Ammon's horn (tissue), 1 donor: ENCODE measurements around the gene PPP2R3A.

Experiments
- DNase-seq: peaks from one replicate; pipeline ENCODE4 v3.0.0-alpha.2; 2016; ENCODE audit warnings: low spot score

The PPP2R3A gene

DNA sequence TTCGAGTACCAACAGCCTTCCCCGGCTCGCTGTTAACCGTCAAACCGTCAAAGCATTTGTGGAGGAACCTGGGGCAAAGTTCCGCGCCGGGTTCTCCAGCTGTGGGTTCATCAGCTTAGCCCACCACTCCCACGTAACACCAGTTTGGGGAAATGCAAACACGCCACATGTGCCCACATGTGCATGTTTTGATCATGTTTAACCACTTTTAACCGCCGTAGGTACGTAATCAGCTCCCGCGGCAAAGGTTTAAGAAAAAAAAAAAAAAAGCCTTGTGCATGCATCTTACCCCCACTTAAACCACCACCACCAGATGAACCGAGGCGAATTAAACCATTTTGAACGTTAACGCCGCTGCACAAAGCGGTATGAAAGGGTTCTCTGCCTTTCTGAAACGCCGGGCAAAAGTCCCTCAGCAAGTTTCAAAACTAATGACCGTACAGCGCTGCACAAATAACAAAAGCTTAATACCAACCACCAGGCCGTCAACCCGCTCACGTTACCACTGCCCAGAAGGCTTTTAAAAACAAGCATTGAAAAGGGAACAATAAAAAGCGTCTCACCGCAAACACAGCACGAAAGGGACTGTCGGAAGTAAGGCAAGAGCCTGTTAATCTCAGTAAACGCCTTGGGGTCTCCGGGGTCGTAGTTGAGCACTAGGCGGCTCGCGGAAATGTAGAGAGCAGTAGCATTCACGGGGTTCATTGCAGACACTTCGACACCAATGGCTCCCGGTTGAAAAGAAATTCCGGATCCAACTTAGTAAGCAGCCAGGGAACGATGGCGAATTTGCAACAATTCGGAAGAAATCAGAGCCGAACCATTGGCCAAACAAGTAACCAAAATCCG is 229.1 kb downstream of the PPP2R3A start:
- no peak for DNase-seq

DNA sequence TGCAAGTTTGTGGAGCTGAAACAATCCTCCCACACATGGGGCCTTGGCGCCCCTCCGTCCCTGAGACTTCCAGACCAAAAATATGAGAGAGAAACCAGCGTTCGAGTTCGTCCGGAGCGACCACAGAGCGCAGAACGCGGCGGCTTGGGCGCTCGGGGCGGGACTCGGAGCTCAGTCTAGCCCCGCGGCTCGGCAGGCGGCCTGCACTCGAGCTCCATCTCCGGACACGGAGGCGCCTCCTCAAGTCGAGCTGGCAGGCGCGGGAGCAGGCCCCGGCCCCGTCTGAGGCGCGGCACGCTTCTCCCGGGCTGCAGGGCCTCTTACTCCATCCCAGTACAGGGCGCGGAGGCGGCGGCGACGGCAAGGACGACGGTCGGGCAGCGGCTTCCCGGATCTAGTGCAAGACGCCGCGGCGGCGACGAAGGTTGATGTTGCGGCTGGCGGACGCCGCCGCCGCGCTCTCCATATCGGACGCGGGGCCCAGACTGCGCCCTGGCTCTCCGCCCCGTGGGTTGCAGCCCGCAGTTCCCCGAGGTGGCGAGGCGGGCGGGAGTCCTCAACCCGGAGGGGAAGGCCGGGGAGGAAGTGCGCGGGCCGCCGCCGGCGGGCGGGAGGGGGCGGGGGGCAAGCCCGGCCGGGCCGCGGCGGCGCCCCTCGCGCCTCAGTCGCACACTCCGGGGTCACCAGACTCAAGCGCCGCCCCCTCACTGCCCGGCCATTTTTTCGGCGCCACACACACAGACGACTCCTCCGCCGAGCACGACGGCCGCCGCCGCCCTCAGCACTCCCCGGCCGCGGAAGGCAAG is 229.9 kb downstream of the PPP2R3A start:
- DNase-seq = peak; percentile 74

DNA sequence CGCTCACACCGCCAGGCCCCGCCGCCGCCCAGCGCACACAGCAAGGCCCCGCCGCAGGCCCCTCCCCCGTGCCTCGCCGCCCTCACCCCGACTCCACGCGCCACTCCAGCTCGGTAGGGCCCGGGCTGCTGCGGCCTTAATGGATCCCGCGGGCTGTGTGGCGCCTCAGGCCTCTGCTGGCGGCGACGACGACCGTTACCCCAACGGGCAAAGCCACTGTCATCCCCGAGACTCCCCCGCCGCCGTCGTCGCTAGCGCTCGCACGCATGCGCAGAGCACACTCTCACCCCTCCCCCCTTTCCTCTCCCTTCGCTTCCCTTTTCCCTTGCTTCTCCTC is 230.5 kb downstream of the PPP2R3A start, which contains the start of gene MSL2:
MSL2 (minus strand) TSS at position 272 of the 337 bp plus-strand sequence. CDS start 1,222 bp downstream, outside the sequence.
- no peak for DNase-seq

DNA sequence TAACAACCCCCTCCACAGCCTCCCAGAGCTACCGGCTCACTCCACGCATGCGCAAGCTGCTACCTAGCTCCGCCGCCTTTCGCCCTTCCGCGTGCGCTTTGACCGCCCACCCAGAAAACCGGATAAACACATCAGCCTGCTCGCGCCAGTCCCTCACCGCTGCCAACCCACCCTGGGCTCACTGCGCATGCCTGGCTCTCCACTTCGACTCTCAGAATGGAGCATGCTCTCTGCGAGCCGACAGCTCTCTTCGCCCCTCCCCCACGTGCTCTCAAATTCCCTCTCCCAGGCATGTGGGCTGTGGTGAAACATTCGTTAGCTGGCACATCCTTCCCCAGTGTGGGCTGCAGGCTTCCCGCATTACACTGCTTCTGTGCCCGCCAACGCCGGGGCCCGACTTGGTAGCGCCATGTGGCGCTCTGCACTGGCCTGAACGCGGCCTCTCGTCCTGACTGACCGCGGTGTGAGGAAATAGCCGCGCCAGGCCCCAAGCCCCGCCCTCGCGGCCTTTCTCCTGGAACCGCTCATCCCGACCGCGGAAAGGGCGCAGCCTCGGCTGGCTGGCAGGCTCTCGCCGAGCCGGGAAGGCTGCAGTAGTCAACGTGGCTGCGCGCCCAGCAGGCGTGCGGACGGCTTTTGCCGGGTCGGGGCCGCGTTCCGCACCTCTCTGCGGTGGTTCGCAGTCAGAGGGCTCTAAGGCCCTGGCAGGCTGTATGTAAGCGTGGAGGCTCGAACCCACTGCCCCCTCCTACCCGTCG is 231.1 kb downstream of the PPP2R3A start:
- DNase-seq = peak; percentile 99

DNA sequence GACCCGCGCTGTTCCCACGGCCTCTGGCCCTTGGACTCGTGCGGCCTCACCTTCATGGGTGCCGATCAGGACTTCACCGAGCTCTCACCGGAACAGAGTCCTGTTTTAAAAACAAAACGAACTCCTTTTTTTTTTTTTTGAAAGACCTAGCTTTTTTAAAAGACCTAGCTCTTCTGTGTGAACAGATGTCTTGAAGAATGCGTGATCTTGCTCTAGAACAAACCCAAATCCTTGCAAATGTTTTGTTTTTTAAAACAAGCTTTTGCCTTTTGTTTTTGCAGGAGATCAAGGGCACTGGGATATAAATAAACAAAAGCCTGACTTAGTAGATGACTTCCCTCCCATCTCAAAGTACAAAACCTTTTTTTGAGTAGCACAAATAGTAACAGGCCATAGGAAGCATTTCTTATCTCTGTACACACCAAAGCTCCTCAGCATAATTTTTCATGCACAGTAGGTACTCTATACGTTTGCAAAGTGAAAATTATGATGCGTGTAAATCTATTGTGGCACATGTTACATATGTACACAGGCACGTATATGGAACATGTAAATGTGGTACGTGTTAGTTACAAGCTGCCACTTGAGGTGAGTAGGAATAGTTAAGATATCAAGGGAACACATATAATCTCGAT is 231.7 kb downstream of the PPP2R3A start:
- DNase-seq = no peak
